ENCODE data around the gene BICRA.
"Not testable (repeated sequence)": the region's sequence is repeated elsewhere in the genome, so short reads cannot be mapped to it uniquely, and the experiment has no call there.

BICRA gene

DNA sequence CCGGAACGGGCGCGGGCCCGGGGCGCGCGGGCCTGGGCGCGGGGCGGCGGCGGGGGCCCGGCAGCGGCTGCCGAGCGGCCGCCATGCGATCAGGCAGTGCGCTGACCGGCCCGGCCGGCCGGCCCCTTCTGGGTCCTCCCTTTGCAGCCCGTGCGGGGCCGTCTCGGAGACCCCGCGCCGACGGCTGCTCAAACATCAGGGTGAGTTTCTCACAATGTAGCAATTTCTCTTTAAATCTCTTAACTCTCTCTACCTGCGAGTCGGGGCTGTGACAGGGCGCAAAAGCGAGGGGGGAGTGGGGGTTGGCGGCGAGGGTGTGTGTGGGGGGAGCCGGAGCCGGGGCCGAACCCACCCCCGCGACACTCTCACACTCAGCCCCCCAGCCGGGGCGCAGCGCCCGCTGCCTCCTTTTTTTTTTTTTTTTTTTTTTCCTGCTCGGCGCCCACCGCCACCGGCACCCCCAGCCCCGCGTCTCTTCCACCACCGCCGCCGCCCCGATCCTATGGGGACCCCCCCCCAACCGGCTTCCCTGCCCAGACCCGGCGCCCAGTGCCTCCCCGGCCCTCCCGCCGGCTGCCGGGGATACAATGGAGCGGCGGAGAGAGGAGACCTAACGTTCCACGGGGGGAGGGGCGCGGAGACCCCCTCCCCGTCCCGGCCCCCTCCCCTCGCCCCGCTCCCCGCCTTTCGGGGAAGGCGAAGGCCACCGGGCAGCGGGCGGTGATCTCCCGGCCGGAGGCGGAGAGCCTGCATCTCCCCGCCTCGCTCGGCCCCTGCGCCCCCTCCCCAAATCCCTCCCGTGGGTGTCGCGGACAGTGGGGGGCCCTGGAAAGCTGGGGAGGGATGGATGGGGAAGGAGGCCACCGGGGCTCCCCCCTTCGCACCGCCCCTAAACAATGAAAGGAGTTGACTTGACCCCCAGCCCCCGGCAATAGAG is at the start of gene BICRA:
Gene BICRA, plus strand, starts transcription at position 166 of the 937 bp plus-strand sequence. CDS start 64,441 bp downstream, outside the sequence.
- DNase-seq = peak; percentile 83

DNA sequence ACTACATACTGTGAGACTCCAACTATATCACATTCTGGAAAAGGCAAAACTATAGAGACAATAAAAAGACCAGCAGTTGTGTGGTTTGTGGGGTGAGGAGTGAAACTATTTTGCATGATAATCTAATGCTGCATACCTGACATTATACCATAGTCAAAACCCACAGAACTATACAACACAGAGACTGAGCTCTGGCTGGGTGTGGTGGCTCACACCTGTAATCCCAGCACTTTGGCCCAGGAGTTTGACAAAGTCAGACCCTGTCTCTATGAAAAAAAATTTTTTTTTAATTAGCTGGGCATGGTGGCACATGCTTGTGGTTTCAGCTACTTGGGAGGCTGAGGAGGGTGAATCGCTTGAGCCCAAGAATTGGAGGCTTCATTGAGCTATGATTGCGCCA is 47.9 kb upstream of the BICRA start:
- no peak for DNase-seq

DNA sequence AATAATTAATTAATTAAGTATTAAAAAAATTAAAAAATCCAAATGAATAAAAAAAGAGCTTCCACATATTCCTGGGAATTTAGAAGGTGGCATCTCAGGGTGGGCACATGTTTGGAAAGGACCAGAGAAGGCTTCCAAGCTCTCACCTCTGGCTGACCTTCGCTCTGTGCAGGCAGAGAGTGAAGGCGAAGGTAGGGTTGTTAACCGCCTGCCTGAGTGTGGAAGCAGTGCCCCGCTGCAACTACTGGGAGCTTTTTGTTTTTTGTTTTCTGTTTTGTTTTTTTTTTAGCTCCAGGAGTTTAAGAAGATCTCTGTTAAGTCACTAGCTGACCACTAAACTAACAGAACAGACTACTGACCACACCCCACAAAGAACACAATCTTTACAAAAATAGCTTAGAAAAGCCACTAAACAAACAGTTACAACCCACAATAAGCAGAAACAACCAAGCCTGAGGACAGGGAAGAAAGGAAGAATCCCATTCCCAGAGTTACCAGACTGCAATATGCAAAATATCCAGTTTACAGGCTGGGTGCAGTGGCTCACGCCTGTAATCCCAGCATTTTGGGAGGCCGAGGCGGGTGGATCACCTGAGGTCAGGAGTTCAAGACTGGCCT is 47.4 kb upstream of the BICRA start:
- no peak for DNase-seq

DNA sequence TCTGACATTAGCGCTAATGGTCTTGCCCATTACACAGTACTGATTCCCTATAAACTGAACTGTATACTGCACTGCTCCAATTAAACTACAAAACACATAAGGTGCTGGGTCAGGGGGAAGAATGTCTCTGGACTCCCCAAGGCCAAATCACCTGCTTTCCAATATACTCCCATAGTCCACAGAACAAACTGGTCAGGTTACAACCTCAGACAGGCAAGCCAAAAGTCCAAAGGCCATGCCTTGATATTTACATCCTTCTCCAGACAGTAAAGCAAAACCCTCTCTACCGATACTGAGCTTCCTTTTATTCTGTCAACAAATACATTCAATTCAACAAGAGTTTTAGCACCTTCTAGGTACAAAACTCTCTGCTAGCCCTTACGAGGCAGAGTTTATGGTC is 44.9 kb upstream of the BICRA start:
- no peak for DNase-seq

DNA sequence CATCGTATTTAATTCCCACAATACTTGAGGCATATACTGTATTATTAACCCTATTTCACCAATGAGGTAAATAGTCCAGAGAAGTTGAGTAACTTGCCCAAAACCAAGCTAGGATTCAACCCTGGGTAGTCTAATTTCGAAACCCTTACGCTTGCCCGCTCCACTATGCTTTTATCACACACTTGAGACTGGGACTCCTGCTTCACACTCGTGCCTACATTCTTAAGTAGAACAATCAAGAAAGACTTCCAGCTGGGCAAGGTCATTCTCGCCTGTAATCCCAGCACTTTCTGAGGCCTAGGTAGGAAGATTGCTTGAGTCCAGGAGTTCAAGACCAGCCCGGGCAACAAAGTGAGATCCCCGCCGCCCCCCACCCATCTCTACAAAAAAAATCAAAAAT is 39.6 kb upstream of the BICRA start:
- no peak for DNase-seq

DNA sequence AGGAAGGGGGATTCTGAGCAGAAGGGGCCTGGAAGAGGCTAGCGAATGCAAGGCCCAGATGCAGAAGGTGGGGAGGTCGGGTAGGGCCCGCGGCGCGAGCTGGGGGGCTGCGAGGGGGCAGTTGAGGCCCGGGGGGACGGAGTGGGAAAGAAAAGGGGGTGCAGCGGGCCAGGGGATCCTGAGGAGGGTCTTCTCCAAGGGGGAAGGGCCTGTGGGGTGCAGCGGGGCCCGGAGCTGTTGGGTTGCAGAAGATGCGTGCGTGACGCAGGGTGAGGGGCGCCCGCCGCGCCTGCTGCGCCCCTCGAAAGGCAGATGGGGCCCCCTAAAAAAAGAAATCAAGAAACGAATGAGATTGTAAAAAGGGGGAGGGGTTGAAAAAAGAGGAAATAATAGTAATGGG is 36.3 kb upstream of the BICRA start:
- no peak for DNase-seq

DNA sequence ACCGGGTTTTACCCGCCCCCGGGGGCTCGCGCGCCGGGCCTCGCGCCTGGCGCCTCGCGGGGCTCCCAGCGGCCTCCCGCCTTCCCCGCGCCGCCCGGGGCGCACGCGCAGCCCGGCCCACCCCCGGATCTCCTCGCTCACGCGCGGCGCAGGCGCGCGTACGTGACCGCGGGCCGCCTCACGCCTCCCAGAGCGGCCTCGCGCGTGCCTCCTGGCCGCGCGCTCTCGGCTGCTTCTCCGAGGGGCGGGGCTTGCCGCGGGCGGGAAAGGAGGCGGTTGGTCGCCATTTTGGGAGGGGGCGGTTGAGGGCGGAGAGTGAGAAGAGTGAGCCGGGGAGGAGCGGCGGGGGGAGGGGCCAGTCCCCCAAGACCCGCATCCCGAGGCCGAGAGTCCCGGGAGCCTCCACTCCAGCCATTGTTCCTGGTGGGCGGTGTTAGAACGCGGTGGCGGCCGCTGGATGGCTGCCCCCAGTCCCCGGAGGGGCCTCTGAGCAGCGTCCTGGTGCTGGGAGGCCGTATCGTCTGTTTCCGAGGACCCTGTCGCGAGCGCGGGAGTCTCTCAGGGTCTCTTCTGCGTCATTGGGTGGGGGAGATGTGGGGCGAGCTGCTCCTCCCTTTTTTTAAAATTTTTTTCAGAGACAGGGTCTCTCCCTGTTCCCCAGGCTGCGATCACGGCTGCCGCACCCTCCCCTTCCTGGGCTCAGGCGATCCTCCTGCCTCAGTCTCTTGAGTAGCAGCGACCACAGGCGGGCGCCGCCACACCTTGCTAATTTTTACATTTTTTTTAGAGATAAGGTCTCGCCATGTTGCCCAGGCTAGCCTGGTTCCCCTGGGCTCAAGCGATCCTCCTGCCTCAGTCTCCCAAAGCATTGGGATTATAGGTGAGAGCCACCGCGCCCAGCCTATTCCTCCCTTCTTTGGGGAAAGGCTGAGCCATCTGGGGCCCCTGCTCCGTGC is 35.6 kb upstream of the BICRA start, which contains the start of gene ZNF541:
Gene ZNF541, minus strand, starts transcription at position 78 of the 956 bp plus-strand sequence. CDS start 17,292 bp downstream, outside the sequence.
- DNase-seq = peak; percentile 19

DNA sequence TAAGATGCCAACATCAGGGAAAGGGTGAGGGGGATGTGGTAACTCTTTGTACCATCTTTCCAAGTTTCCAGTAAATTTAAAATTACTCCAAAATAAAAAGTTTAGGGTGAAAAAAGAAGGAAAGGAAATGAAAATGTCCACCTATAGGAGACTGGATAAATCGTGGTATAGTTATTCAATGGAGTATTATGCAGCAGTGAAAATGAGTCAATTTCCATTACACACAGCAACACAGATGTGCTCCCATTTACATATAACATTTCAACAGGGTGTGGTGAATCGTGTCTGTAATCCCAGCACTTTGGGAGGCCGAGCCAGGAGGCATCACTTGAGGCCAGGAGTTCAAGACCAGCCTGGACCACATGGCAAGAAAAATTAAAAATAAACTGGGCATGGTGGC is 28.5 kb upstream of the BICRA start:
- DNase-seq = no peak

DNA sequence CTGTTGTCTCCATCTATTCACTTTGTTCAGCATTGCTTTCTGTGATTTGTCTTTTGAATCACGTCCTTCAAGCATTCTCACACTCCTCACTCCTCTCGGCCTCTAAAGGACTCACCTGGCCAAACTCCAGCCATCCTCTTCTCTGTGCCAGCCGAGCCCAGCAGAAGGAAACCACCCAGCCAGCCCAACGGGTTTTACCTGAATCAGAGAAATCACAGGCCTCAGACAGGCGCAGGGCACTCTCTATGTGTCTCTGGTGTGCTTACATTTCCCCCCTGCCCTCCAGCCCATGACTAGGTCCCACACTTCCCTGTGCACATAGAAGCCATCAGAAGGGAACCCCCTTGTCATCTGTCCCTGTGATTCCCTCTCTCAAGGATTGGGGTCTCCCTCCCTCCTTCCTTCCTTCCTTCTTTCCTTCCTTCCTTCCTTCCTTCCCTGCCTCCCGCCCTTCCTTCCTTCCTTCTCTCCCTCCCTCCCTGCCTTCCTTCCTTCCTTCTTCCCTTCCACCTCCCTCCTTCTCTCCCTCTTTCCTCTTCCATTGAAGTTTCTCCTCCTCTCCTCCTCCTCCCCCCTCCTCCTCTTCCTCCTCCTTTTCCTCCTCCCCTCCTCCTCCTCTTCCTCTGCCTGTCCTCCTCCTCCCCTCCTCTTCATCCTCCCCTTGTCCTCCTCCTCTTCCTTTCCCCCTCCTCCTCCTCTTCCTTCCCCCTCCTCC is 27.2 kb upstream of the BICRA start:
- DNase-seq = no peak

DNA sequence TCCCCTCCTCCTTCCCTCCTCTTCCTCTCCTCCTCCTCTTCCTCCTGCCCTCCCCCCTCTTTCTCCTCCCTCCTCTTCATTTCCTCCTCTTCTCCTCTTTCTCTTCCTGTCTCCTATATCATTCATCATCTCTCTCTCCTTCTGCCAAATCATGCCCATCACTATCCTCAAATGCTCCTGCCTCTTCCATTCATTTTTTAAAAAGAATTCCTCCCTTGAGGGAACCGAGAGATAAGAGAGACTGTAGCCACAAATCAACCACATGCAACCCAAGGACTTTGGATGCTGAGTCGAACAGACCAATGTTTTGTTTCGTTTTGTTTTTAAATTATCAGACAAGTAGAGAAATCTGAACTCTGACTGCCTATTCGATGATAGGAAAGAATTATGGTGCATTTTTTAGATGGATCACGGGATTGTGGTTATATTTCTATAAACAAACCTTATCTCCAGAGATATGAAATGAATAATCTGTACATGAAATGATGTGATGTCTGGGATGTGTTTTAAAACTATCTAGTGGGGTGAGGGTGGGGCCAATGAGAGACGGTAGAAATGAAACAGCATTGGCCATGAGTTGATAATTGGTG is 26.5 kb upstream of the BICRA start:
- no peak for DNase-seq

DNA sequence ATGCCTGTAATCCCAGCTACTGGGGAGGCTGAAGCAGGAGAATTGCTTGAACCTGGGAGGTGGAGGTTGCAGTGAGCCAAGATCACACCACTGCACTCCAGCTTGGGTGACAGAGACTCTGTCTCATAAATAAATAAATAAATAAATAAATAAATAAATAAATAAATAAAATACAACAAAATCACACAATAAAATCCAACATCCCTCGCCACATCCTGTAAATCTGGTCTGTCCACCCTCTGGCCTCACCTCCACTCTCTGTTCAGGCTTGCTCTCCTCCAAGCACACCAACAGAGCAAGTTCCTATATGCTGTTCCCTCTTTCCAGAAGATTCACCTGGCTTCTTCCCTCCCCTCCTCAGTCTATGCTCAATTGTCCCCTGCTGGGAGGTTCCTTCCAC is 25.8 kb upstream of the BICRA start:
- not testable (repeated sequence) for DNase-seq

DNA sequence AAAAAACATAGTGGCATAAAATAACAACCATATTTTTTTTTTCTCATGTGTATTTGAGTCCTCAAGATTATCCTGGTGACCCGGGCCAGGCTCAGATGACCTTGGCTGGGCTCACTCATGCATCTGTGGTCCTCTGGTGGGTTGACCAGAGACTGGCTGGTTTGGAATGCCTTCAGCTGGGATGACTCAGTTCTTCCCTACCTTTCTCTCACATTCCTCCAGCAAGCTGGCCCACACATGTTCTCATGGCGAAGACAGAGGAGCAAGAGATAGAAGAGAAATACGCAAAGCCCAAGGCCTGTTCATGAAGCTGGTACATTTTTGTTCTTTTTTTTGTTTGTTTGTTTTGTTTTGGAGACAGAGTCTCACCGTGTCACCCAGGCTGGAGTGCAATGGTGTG is 21.6 kb upstream of the BICRA start:
- DNase-seq = no peak

DNA sequence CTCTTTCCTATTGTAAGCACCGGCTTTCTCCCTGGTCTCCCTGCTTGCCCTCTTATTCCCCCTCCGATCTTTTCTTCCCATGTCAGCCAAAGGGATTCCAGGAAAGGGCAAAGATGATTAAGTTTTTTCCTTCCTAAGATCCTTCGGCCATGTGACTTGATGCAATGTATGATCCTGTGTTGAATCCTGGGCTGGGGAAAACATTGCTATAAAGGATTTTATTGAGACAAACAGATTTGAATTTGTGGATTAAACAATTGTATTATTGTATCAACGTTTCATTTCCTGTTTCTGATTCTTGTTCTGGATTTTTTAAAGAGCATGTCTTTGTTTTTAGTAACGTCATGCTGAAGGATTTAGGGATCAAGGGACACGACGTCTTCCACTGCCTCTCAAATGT is 19.1 kb upstream of the BICRA start:
- no peak for DNase-seq

DNA sequence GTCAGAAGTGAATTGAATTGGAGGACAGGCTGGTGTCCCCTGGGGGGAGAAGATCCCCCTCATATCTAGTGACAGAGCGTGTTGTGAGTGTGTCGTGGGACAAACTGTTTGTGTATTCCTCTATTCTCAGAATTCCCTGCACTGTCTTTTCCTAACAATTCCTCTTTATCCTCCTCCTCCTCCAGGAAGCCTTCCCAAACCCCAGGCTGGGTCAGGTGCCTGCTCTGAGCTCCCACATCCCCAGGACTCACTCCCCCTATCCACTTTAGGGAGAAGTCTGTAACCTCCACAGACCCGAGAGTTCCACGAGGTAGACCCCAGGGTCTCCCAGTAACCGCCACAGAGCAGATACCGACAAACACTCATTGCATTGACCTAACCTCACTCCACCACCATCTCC is 15.1 kb upstream of the BICRA start:
- DNase-seq = no peak

DNA sequence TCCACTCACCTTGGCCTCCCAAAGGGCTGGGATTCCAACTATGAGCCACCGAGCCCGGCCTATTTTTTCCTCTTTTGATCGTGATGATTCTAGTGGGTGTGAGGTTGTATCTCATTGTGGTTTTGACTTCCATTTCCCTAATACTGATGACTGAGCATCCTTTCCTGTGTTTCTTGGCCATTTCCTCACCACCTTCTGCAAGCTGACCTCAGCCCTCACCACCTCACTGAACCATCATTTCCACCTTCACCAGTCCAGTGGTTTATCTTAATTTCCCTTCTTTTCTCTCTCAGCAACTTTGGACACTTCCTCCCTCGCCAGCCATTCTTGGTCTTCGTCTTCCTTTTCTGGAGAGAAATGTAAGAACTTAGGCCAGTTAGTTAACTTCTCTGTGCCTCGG is 13.0 kb upstream of the BICRA start:
- DNase-seq = no peak

DNA sequence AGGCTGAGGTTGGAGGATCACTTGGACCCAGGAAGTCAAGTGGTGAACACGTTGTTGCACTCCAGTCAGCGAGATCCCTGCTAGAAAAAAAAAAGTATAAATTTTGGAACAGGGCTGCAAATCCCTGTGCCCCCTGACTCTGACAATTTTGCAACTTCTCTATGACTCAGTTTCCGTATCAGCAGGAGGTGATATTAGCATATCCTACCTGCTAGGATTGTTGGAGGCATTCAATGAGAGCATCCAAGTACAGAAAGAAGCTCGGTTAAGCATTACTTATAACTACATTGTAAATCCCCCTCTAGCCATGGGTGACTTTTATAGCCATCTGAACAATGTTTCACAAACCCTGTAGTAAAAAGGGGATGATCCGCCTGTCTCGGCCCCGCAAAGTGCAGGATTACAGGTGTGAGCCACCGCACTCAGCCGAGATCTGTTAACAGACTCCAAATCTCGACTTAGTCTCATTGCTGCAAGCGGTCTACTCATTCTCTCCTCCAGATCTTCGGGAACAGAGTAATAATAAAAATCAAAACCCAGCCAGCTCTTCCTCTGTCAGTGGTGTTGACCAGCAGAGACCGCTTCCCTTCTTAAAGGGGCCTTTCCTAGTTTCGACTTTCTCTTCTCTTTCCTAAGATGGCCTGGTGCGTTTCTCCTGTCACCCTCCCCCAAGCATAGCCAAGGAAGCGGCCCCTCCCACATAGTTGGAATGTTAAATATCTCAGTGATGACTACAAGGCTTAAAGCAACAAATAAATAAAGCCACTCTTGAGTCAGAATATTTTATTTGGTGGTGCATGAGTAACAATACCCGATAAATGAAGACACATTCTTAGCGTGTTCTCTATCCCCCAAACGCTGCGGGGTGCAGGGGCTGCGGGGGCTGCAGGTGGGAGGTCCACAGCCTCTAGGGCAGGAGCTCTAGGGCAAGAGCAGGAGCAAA is 10.3 kb upstream of the BICRA start:
- no peak for DNase-seq

DNA sequence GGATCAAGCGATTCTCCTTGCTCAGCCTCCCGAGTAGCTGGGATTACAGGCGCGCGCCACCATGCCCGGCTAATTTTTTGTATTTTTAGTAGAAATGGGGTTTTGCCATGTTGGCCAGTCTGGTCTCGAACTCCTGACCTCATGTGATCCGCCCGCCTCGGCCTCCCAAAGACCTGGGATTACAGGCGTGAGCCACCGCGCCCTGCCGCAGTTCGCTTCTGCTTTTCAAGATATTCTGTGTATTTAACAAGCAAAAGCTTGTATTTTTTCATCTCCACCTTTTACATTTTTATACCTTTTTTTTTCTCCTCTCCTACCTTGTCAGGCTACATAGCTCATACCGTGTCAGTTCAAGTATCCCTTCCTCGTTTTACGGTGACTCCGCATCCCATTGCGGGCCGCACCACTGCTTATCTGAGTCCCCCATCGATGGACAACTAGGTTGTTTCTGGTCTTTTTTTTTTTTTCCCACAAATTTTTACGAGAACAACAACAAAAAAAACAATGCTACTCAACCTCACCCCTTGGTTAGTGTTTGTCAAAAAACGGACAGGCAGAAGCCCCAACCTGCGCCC is 9.2 kb upstream of the BICRA start:
- not testable (repeated sequence) for DNase-seq

DNA sequence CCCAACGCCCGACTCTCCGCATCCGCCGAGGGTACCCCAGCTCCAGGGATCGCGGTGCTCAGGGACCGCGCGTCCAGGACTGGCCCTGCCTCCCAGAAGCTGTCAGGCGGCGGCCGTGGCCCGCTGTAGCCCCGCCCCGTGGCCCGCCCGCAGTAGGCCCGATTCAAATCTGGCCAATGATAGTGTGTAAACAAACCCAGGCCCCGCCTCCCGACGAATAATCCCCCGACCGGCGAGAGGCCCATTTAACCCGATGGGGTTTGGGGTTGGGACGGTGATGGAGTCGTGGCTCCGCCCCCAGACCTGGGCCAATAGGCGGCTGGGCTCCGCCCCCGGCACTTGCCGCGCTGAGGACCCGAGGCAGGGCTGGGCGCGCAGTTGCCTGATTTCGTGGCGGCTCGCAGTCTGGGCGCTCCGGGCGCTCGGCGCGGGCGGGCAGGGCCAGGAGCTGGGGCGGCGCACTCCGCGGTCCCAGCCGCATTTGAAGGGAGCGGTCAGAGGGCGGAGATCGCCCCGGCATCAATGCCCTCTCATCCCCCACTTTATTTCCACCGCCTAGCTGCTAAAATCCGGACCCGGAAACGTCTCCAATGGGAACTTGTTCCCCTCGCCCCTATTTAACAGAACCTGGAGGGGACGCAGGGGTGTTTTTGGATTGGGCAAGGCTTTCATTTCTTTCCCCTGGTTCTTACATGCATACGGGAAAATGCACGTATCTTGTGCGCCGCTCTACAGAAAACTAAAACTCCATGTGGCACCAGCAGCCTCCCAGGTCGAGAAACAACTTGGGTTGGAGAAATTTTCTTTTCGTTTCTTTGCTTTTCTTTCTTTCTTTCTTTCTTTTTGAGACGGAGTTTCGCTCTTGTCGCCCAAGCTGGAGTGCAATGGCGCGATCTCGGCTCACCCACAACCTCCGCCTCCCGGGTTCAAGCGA is 8.4 kb upstream of the BICRA start:
- peak; percentile 99 for DNase-seq

All from hematopoietic multipotent progenitor cell treated with erythropoietin and hydrocortisone succinate and interleukin-3 and kit ligand, for 8 days (in vitro differentiated cells).